ENCODE measurements around the gene IL22RA1.

- TF ChIP-seq POLR2AphosphoS5 (IDR thresholded peaks at IDR 0.05): no peak
- TF ChIP-seq POLR2A (IDR thresholded peaks at IDR 0.05): no peak
- TF ChIP-seq CTCF (IDR thresholded peaks at IDR 0.05): no peak
Observed at GRCh38 chr1:24080131-24080530, 62.8 kb downstream of the IL22RA1 start.
